HUES64 (cell line): ENCODE results near the gene HOXB3.

Experiments
- H3K27ac ChIP-seq: 2 replicates; pipeline ENCODE4 v1.7.0; 2013; ENCODE audit warnings: low read depth, low read length, inconsistent platforms
- H3K27me3 ChIP-seq: 2 replicates; pipeline ENCODE4 v1.6.1; 2013; ENCODE audit warnings: mild to moderate bottlenecking, low read length; ENCODE audit not compliant: insufficient read depth
- H3K36me3 ChIP-seq: 2 replicates; pipeline ENCODE4 v1.6.1; 2013; ENCODE audit warnings: mild to moderate bottlenecking, low read length; ENCODE audit not compliant: insufficient read depth
- H3K4me1 ChIP-seq: 2 replicates; pipeline ENCODE4 v1.6.1; 2013; ENCODE audit warnings: mild to moderate bottlenecking, low read length, moderate library complexity; ENCODE audit not compliant: insufficient read depth
- H3K4me3 ChIP-seq: 2 replicates; pipeline ENCODE4 v1.5.1; 2013; ENCODE audit warnings: mild to moderate bottlenecking, low read length, moderate library complexity
- H3K9ac ChIP-seq: 2 replicates; pipeline ENCODE4 v1.6.1; 2013; ENCODE audit warnings: mild to moderate bottlenecking, low read depth, low read length
- H3K9me3 ChIP-seq: 2 replicates; pipeline ENCODE4 v1.6.1; 2013; ENCODE audit warnings: low read depth, low read length; ENCODE audit not compliant: insufficient read depth
- WGBS: fragments of 150-250, 120-280 bp; methylation state at CpG from one replicate; pipeline ENCODE4 v1.1.7; 2013; ENCODE audit warnings: missing lambda C conversion rate; 5-methylcytosine and 5-hydroxymethylcytosine counted together

The HOXB3 gene

GRCh38 chr17:48563385-48563838 lies 26.6 kb downstream of the HOXB3 start:
- H3K9me3 ChIP-seq = no peaks in the 10 kb centered on the region
- H3K27ac ChIP-seq = no peak overlapping the region
- H3K4me3 ChIP-seq = no peak overlapping the region
- H3K27me3 ChIP-seq = peaks cover 100% of the 10 kb centered on the region
- H3K36me3 ChIP-seq = no peaks in the 10 kb centered on the region
- no peak overlapping the region for H3K9ac ChIP-seq
- H3K4me1 ChIP-seq = peaks cover 13% of the 10 kb centered on the region
- whole genome bisulfite sequencing = 22% methylated on average over 6 of the region's 6 CpGs

GRCh38 chr17:48562934-48563333 lies 27.1 kb downstream of the HOXB3 start:
- no peaks in the 10 kb centered on the region for H3K9me3 ChIP-seq
- WGBS = 30% methylated on average over 5 of the region's 5 CpGs
- H3K4me3 ChIP-seq = no peak overlapping the region
- H3K36me3 ChIP-seq = no peaks in the 10 kb centered on the region
- no peak overlapping the region for H3K27ac ChIP-seq
- H3K27me3 ChIP-seq = peaks cover 100% of the 10 kb centered on the region
- H3K4me1 ChIP-seq = peaks cover 10% of the 10 kb centered on the region
- H3K9ac ChIP-seq = no peak overlapping the region

GRCh38 chr17:48561884-48562810 lies 27.9 kb downstream of the HOXB3 start:
- no peak overlapping the region for H3K4me3 ChIP-seq
- H3K4me1 ChIP-seq = peaks cover 4% of the 10 kb centered on the region
- WGBS = 46% methylated on average over 14 of the region's 15 CpGs
- H3K36me3 ChIP-seq = no peaks in the 10 kb centered on the region
- H3K9ac ChIP-seq = no peak overlapping the region
- H3K9me3 ChIP-seq = no peaks in the 10 kb centered on the region
- H3K27ac ChIP-seq = no peak overlapping the region
- peaks cover 100% of the 10 kb centered on the region for H3K27me3 ChIP-seq

- Histone ChIP-seq H3K36me3 (no peaks in the 10 kb centered on the region), H3K4me1 (peaks cover 4% of the 10 kb centered on the region)
These were observed 29.9 kb downstream of the HOXB3 start for GRCh38 chr17:48559840-48560817.

GRCh38 chr17:48559122-48559839 lies 30.8 kb downstream of the HOXB3 start:
- WGBS = 3% methylated on average over 13 of the region's 16 CpGs
- Histone ChIP-seq H3K36me3 (no peaks in the 10 kb centered on the region), H3K9me3 (no peaks in the 10 kb centered on the region), H3K4me3 (no peak overlapping the region), H3K9ac (no peak overlapping the region), H3K27ac (no peak overlapping the region), H3K27me3 (peaks cover 100% of the 10 kb centered on the region), H3K4me1 (no peaks in the 10 kb centered on the region; the same call in 1 of the 2 replicates)

More at GRCh38 chr17:48559840-48560817, 29.9 kb downstream of the HOXB3 start:
- Histone ChIP-seq H3K27me3 (peaks cover 100% of the 10 kb centered on the region), H3K9me3 (no peaks in the 10 kb centered on the region), H3K27ac (no peak overlapping the region), H3K9ac (no peak overlapping the region), H3K4me3 (no peak overlapping the region)
- 20% methylated on average over 14 of the region's 14 CpGs for WGBS

DNA sequence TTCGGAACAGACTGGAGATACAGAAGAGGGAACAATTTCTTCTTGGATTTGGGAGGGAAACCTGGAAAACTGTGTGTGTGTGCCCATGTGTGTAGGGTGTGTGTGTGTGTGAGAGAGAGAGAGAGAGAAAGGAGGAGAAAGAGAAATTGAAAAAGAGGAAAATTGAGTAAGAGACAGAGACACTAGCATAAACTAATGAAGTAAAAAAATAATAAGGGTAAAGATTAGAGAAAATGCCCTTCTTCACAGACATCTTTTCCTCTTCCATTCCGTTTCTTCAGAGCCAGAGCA lies 31.3 kb downstream of the HOXB3 start:
- H3K4me3 ChIP-seq = no peak overlapping the region
- H3K9ac ChIP-seq = no peak overlapping the region
- H3K27ac ChIP-seq = no peak overlapping the region
- no peaks in the 10 kb centered on the region; the same call in 1 of the 2 replicates for H3K4me1 ChIP-seq
- H3K9me3 ChIP-seq = no peaks in the 10 kb centered on the region
- H3K36me3 ChIP-seq = no peaks in the 10 kb centered on the region
- H3K27me3 ChIP-seq = peaks cover 100% of the 10 kb centered on the region
- WGBS = 14% methylated on average over 2 of the region's 2 CpGs

DNA sequence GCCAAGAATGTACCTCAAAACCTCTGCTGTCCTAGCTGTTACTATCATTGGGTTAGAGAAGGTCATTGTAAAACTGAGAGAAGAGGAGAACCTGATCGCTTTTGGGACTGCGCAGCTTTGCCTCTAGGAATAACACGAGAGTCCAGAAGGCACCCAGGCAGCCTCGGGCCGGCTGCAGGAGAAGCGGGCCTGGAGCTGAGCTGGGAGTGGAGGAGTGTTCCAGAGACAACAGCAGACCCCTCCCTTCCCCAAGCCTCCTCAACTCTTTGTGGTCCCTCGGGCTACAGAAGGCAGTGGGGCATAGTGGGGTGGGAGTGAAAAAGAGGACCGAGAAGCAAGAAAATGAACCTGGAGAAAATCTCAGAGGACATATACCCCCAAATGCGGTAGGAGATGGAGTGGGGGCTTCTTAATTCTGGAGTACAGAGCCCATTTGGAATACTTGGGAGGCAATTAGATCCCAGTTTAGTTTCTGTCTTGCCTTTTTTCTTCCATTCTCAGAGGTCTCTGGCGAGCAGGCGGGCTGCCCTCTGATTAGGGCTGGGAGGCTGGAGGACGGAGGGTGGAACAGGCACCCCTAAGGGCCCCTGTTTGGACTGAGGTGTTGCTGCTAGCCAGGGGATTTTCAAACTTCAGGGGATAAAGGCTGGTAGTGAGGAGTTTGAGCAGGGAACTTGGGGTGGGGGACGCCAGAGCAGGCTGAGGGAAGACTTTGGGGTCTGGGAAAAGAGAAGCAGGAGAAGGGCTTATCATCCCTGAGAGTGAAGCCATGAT lies 31.8 kb downstream of the HOXB3 start:
- peaks cover 100% of the 10 kb centered on the region for H3K27me3 ChIP-seq
- WGBS = 12% methylated on average over 13 of the region's 13 CpGs
- no peak overlapping the region for H3K27ac ChIP-seq
- no peaks in the 10 kb centered on the region; the same call in 1 of the 2 replicates for H3K4me1 ChIP-seq
- no peaks in the 10 kb centered on the region for H3K36me3 ChIP-seq
- no peak overlapping the region for H3K9ac ChIP-seq
- no peaks in the 10 kb centered on the region for H3K9me3 ChIP-seq
- no peak overlapping the region for H3K4me3 ChIP-seq

DNA sequence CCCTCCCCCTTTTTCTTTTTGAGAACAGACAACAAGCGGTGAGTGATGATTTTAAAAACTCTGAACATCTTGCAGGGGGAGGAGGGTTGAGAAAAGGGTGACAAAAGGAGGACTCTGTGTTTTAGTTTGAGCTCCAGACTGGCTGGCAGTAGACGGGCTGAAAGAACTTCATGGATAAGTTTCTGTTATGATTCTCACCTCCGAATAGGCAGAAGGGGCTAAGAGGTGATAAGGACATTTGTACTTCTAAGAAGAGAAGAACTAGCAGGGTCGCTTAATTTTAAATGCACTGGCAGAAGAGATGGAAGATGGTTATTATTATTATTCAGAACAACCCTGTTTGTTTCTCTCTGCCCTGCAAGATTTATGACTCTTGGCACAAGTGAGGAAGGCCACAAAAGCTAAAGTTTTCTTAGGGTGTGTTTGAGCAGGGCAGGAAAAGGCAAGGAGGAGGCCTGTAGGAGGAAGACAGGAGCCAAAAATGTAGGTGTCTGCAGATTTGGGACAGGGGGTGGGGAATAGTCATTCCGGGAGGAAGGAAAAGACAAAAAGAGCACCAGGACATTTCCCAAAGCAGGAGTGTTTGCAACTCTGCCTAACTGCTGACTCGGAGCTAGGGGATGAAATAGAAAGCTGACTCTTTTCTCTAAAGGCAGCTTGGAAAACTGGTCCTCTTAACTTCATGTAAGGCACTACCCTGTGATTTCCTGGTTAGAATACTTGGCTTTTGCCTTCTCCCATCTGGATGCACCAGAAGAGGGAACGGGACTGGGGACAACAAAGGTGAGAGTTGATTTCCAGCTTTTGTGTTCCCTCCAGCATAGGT lies 33.3 kb downstream of the HOXB3 start:
- Histone ChIP-seq H3K36me3 (no peaks in the 10 kb centered on the region), H3K27ac (no peak overlapping the region), H3K27me3 (peaks cover 100% of the 10 kb centered on the region)

DNA sequence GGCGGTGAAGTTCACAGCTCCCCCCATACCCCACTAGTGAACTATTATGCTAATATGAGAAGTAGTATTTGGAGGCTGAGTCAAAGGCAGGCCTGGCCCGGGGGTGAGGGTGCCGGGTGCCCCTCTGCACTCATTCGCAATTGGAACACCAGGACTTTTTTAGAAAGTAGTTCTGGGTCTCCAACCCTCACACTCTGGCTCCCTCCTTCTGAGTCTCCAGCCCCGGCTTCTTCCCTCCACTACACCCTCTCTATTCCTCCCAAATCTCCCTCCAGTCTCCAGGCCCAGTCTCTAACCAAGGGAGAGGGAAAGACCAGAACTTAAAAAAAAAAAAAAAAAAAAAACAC lies 33.8 kb downstream of the HOXB3 start:
- H3K4me3 ChIP-seq = no peak overlapping the region

More for the DNA sequence above, 33.3 kb downstream of the HOXB3 start:
- WGBS = 13% methylated on average over 7 of the region's 7 CpGs
- H3K4me3 ChIP-seq = no peak overlapping the region
- peaks cover 8% of the 10 kb centered on the region; the same call in 1 of the 2 replicates for H3K4me1 ChIP-seq
- no peaks in the 10 kb centered on the region for H3K9me3 ChIP-seq
- H3K9ac ChIP-seq = no peak overlapping the region

More for the DNA sequence above, 33.8 kb downstream of the HOXB3 start:
- Histone ChIP-seq H3K9ac (no peak overlapping the region), H3K27ac (no peak overlapping the region), H3K4me1 (peaks cover 8% of the 10 kb centered on the region; the same call in 1 of the 2 replicates), H3K36me3 (no peaks in the 10 kb centered on the region), H3K9me3 (no peaks in the 10 kb centered on the region), H3K27me3 (peaks cover 100% of the 10 kb centered on the region)
- WGBS = 3% methylated on average over 4 of the region's 5 CpGs
